HCT116 (cell line): ENCODE results near the gene ATP2A3.

Experiments used
- CTCF ChIP-seq, 3 experiments: fragments of 200-600 bp in 1 of 3; sonication (generic) in 1 of 3; IDR thresholded peaks in 2 of 3; conservative IDR thresholded peaks in 1 of 3; 2 replicates each; pipeline ENCODE4 v1.5.1; 2012 to 2017; ENCODE audit warnings: low read depth in 2 of 3, low read length in 2 of 3, antibody characterized with exemption in 1 of 3, borderline replicate concordance in 1 of 3, control low read depth in 1 of 3, mild to moderate bottlenecking in 1 of 3, mixed read lengths in 1 of 3, mixed run types in 1 of 3, moderate library complexity in 1 of 3; ENCODE audit not compliant: insufficient read depth in 1 of 3
- EGR1 ChIP-seq: IDR thresholded peaks from 2 replicates; pipeline ENCODE4 v1.6.1; 2012; ENCODE audit warnings: low read depth
- REST ChIP-seq: IDR thresholded peaks from 2 replicates; pipeline ENCODE4 v1.6.1; 2012; ENCODE audit warnings: low read depth
- SIN3A ChIP-seq: IDR thresholded peaks from 2 replicates; pipeline ENCODE4 v1.6.1; 2012; ENCODE audit warnings: low read depth
- SRF ChIP-seq: IDR thresholded peaks from 2 replicates; pipeline ENCODE4 v1.6.1; 2012; ENCODE audit warnings: low read depth

- TF ChIP-seq REST (no peak), SIN3A (no peak), CTCF (IDR thresholded peaks at IDR 0.05 in 2 of 3, conservative IDR thresholded peaks at IDR 0.05 in 1 of 3; ENCODE audit: borderline replicate concordance in 1 of 3, insufficient read depth in 1 of 3, low read depth in 2 of 3, low read length in 2 of 3) (no peak), EGR1 (no peak), SRF (no peak)
Measured at GRCh38 chr17:3918372-3919122, 45.7 kb downstream of the ATP2A3 start.
